Esophagus muscularis mucosa (tissue), 4 donors: ENCODE measurements around the gene RIN1.

Experiments used
- EP300 ChIP-seq: sonication (generic); formaldehyde crosslinking; IDR thresholded peaks from one replicate; pipeline ENCODE4 v1.6.1; 2017; ENCODE audit warnings: antibody characterized with exemption
- POLR2AphosphoS5 ChIP-seq, 2 donors: sonication (generic); formaldehyde crosslinking; IDR thresholded peaks; one replicate each; pipeline ENCODE4 v1.6.1; 2017; ENCODE audit warnings: antibody characterized with exemption in 2 of 2
- TF ChIP-seq, protein P1 (sequence below), 3 experiments: fragments of 200-600 bp in 2 of 3; fragments of 450-650 bp in 1 of 3; sonication (generic) in 2 of 3; IDR thresholded peaks; one replicate each; pipeline ENCODE4 v1.5.1; 2017 to 2019; ENCODE audit warnings: antibody characterized with exemption in 3 of 3, mild to moderate bottlenecking in 2 of 3, moderate library complexity in 1 of 3

DNA sequence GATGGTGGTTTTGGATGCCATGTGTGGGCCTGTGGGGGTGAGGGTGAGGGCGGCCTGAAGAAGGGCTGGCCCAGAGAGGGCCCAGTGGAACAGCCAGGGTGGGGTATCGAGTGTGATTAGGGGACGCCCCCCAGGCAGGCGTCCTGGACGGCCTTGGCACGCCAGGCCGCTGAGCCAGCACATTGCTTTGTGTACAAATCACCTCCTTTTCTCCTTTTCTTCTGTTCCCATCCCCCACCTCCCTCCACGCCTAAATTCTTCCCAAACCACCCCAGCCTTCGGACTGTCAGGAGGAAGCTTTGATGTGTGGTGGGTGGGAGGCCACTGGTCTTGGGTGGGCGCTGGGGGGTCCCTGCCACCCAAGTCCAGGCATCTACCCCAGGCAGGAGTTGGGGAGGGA is 11.6 kb downstream of the RIN1 start:
- no peak for TF ChIP-seq EP300
- TF ChIP-seq, protein P1, sequence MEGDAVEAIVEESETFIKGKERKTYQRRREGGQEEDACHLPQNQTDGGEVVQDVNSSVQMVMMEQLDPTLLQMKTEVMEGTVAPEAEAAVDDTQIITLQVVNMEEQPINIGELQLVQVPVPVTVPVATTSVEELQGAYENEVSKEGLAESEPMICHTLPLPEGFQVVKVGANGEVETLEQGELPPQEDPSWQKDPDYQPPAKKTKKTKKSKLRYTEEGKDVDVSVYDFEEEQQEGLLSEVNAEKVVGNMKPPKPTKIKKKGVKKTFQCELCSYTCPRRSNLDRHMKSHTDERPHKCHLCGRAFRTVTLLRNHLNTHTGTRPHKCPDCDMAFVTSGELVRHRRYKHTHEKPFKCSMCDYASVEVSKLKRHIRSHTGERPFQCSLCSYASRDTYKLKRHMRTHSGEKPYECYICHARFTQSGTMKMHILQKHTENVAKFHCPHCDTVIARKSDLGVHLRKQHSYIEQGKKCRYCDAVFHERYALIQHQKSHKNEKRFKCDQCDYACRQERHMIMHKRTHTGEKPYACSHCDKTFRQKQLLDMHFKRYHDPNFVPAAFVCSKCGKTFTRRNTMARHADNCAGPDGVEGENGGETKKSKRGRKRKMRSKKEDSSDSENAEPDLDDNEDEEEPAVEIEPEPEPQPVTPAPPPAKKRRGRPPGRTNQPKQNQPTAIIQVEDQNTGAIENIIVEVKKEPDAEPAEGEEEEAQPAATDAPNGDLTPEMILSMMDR (IDR thresholded peaks at IDR 0.05), result no peak
- no peak for TF ChIP-seq POLR2AphosphoS5 (IDR thresholded peaks at IDR 0.05)
